KMS-11 (cell line): Measurements from ENCODE around the gene RAB1B.

ENCODE experiments used
- H2AFZ ChIP-seq: fragments of 200-600 bp; sonication (generic); 2 replicates; pipeline ENCODE4 v1.6.1; 2016; ENCODE audit warnings: antibody characterized with exemption, mixed run types, low read depth
- H3K27ac ChIP-seq: fragments of 200-600 bp; sonication (generic); 2 replicates; pipeline ENCODE4 v1.6.1; 2016; ENCODE audit warnings: mild to moderate bottlenecking, mixed run types
- H3K27me3 ChIP-seq: fragments of 200-600 bp; sonication (generic); 2 replicates; pipeline ENCODE4 v1.6.1; 2017; ENCODE audit warnings: mild to moderate bottlenecking, low read depth, mixed run types, moderate library complexity; ENCODE audit not compliant: insufficient read depth
- H3K36me3 ChIP-seq: fragments of 200-600 bp; sonication (generic); 2 replicates; pipeline ENCODE4 v1.6.1; 2017; ENCODE audit warnings: mild to moderate bottlenecking, mixed run types; ENCODE audit not compliant: insufficient read depth
- H3K4me1 ChIP-seq: fragments of 200-600 bp; sonication (generic); 2 replicates; pipeline ENCODE4 v1.6.1; 2016; ENCODE audit warnings: mild to moderate bottlenecking, low read depth, mixed run types; ENCODE audit not compliant: poor library complexity, severe bottlenecking
- H3K4me2 ChIP-seq: fragments of 200-600 bp; sonication (generic); 2 replicates; pipeline ENCODE4 v1.7.0; 2016; ENCODE audit warnings: mild to moderate bottlenecking, mixed run types
- H3K4me3 ChIP-seq: fragments of 200-600 bp; sonication (generic); IDR thresholded peaks from 2 replicates; pipeline ENCODE4 v1.6.1; 2017; ENCODE audit warnings: low read depth, low read length, mixed read lengths; ENCODE audit not compliant: insufficient read depth
- H3K79me2 ChIP-seq: fragments of 200-600 bp; sonication (generic); 2 replicates; pipeline ENCODE4 v1.6.1; 2016; ENCODE audit warnings: low read depth, mixed run types; ENCODE audit not compliant: insufficient read depth
- H3K9ac ChIP-seq: fragments of 200-600 bp; sonication (generic); 2 replicates; pipeline ENCODE4 v1.6.1; 2016; ENCODE audit warnings: mild to moderate bottlenecking, mixed run types
- H4K20me1 ChIP-seq: fragments of 200-600 bp; sonication (generic); 2 replicates; pipeline ENCODE4 v1.6.1; 2016; ENCODE audit warnings: mild to moderate bottlenecking, mixed run types; ENCODE audit not compliant: insufficient read depth
- TF ChIP-seq, protein P1 (sequence below): fragments of 200-600 bp; sonication (generic); conservative IDR thresholded peaks from 2 replicates; pipeline ENCODE4 v1.6.1; 2017; ENCODE audit warnings: low read depth, mild to moderate bottlenecking, antibody characterized with exemption, low read length, moderate library complexity, mixed read lengths

The RAB1B gene

GRCh38 chr11:66235141-66235540 lies 33.3 kb upstream of the RAB1B start:
- no peak overlapping the region for H3K4me3 ChIP-seq
- H3K79me2 ChIP-seq: no peaks in the 10 kb centered on the region
- H3K4me2 ChIP-seq: no peak overlapping the region
- H3K4me1 ChIP-seq: no peaks in the 10 kb centered on the region
- TF ChIP-seq, protein P1, sequence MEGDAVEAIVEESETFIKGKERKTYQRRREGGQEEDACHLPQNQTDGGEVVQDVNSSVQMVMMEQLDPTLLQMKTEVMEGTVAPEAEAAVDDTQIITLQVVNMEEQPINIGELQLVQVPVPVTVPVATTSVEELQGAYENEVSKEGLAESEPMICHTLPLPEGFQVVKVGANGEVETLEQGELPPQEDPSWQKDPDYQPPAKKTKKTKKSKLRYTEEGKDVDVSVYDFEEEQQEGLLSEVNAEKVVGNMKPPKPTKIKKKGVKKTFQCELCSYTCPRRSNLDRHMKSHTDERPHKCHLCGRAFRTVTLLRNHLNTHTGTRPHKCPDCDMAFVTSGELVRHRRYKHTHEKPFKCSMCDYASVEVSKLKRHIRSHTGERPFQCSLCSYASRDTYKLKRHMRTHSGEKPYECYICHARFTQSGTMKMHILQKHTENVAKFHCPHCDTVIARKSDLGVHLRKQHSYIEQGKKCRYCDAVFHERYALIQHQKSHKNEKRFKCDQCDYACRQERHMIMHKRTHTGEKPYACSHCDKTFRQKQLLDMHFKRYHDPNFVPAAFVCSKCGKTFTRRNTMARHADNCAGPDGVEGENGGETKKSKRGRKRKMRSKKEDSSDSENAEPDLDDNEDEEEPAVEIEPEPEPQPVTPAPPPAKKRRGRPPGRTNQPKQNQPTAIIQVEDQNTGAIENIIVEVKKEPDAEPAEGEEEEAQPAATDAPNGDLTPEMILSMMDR: no peak
- H4K20me1 ChIP-seq: no peaks in the 10 kb centered on the region
- H3K27ac ChIP-seq: no peak overlapping the region
- H3K36me3 ChIP-seq: no peaks in the 10 kb centered on the region
- H3K9ac ChIP-seq: no peak overlapping the region
- no peaks in the 10 kb centered on the region for H3K27me3 ChIP-seq
- H2AFZ ChIP-seq: no peak overlapping the region

GRCh38 chr11:66237867-66238266 lies 30.6 kb upstream of the RAB1B start:
- H3K27me3 ChIP-seq: no peaks in the 10 kb centered on the region
- TF ChIP-seq, protein P1: no peak
- no peaks in the 10 kb centered on the region for H4K20me1 ChIP-seq
- no peaks in the 10 kb centered on the region for H3K36me3 ChIP-seq
- H3K79me2 ChIP-seq: no peaks in the 10 kb centered on the region
- no peak overlapping the region for H3K4me3 ChIP-seq
- peaks cover 20% of the 10 kb centered on the region for H3K4me1 ChIP-seq
- no peak overlapping the region for H3K27ac ChIP-seq
- no peak overlapping the region for H3K4me2 ChIP-seq
- H3K9ac ChIP-seq: no peak overlapping the region
- H2AFZ ChIP-seq: no peak overlapping the region

DNA sequence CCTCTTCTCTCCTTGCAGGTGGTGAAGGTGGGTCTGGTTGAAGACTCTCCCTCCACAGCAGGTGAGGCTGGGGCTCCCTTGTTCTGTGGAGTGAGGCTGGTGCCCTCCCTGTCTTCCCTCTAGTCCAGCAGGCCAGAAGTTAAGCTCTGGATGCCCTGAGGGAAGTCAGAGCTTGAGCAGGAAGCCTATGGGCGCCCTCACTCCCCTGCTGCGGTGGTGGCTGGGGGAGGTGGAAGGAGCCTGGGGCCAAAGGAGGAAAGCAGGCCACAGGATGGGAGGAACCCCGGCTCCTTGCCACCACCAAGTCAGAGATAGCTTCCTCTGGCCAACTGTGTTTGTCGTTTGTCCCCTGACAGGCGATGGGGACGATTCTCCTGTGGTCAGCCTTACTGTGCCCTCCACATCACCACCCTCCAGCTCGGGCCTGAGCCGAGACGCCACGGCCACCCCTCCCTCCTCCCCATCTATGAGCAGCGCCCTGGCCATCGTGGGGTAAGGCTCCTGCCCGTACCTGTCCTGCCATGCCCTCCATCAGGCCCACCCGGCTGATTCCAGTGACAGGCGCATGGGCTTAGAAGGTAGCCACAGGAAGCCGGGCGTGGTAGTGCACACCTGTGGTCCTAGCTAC lies 29.5 kb upstream of the RAB1B start:
- Histone ChIP-seq H3K4me2 (no peak overlapping the region), H3K27ac (no peak overlapping the region), H3K79me2 (no peaks in the 10 kb centered on the region), H3K27me3 (no peaks in the 10 kb centered on the region), H3K36me3 (no peaks in the 10 kb centered on the region), H4K20me1 (no peaks in the 10 kb centered on the region), H3K9ac (no peak overlapping the region), H3K4me3 (no peak overlapping the region), H2AFZ (no peak overlapping the region), H3K4me1 (peaks cover 20% of the 10 kb centered on the region)
- TF ChIP-seq, protein P1: no peak

GRCh38 chr11:66239511-66239910 lies 28.9 kb upstream of the RAB1B start:
- H3K79me2 ChIP-seq: no peaks in the 10 kb centered on the region
- H3K4me1 ChIP-seq: peaks cover 20% of the 10 kb centered on the region
- H3K27me3 ChIP-seq: no peaks in the 10 kb centered on the region
- H3K9ac ChIP-seq: no peak overlapping the region
- no peak overlapping the region for H3K4me3 ChIP-seq
- no peak overlapping the region for H2AFZ ChIP-seq
- H3K36me3 ChIP-seq: no peaks in the 10 kb centered on the region
- TF ChIP-seq, protein P1: no peak
- H3K27ac ChIP-seq: no peak overlapping the region
- H4K20me1 ChIP-seq: no peaks in the 10 kb centered on the region
- H3K4me2 ChIP-seq: no peak overlapping the region
